H9 (cell line): Measurements from ENCODE around the gene HTRA3. TPM values are rescaled to one million over a fixed set of nuclear protein-coding genes. Genes with fewer than 3 reads are reported as not detected.

ENCODE experiments used
- DNase-seq: peaks from one replicate; pipeline ENCODE4 v3.0.0-alpha.2; 2017
- H2AFZ ChIP-seq: one replicate; pipeline ENCODE4 v1.6.1; 2013; ENCODE audit warnings: mild to moderate bottlenecking, low read length, control low read depth, moderate library complexity
- H2AK5ac ChIP-seq: 2 replicates; pipeline ENCODE4 v1.6.1; 2013; ENCODE audit warnings: low read length, control low read depth, mixed read lengths; ENCODE audit not compliant: insufficient read length
- H2BK120ac ChIP-seq: one replicate; pipeline ENCODE4 v1.6.1; 2013; ENCODE audit warnings: low read depth, mild to moderate bottlenecking, low read length, control low read depth, inconsistent platforms; ENCODE audit not compliant: poor library complexity, severe bottlenecking
- H2BK12ac ChIP-seq: 2 replicates; pipeline ENCODE4 v1.6.1; 2013; ENCODE audit warnings: low read length, control low read depth, mixed read lengths, low read depth; ENCODE audit not compliant: insufficient read length
- H2BK15ac ChIP-seq: 2 replicates; pipeline ENCODE4 v1.6.1; 2013; ENCODE audit warnings: low read depth, low read length, control low read depth
- H2BK20ac ChIP-seq: one replicate; pipeline ENCODE4 v1.6.1; 2013; ENCODE audit warnings: low read depth, mild to moderate bottlenecking, low read length, control low read depth, inconsistent platforms; ENCODE audit not compliant: poor library complexity, severe bottlenecking
- H2BK5ac ChIP-seq: 2 replicates; pipeline ENCODE4 v1.6.1; 2013; ENCODE audit warnings: low read length, control low read depth, mixed read lengths; ENCODE audit not compliant: insufficient read length
- H3K14ac ChIP-seq: 2 replicates; pipeline ENCODE4 v1.6.1; 2013; ENCODE audit warnings: low read length, control low read depth; ENCODE audit not compliant: insufficient read depth
- H3K18ac ChIP-seq: 2 replicates; pipeline ENCODE4 v1.6.1; 2013; ENCODE audit warnings: low read depth, mild to moderate bottlenecking, mixed read lengths, low read length, control low read depth; ENCODE audit not compliant: insufficient read length
- H3K23ac ChIP-seq: 2 replicates; pipeline ENCODE4 v1.6.1; 2013; ENCODE audit warnings: low read length, control low read depth, mixed read lengths, low read depth; ENCODE audit not compliant: insufficient read length
- H3K23me2 ChIP-seq: 2 replicates; pipeline ENCODE4 v1.6.1; 2013; ENCODE audit warnings: low read depth, mild to moderate bottlenecking, mixed read lengths, low read length, control low read depth; ENCODE audit not compliant: insufficient read length, poor library complexity, severe bottlenecking
- H3K27ac ChIP-seq: 2 replicates; pipeline ENCODE4 v1.5.1; 2013; ENCODE audit warnings: low read length, control low read depth, mixed read lengths, low read depth; ENCODE audit not compliant: insufficient read length
- H3K27me3 ChIP-seq: 2 replicates; pipeline ENCODE4 v1.6.1; 2013; ENCODE audit warnings: low read length, control low read depth, inconsistent platforms; ENCODE audit not compliant: insufficient read depth
- H3K4ac ChIP-seq: 2 replicates; pipeline ENCODE4 v1.6.1; 2013; ENCODE audit warnings: low read depth, mild to moderate bottlenecking, control low read depth, inconsistent platforms, low read length, moderate library complexity
- H3K4me1 ChIP-seq: 2 replicates; pipeline ENCODE4 v1.6.1; 2013; ENCODE audit warnings: low read length, control low read depth, inconsistent platforms; ENCODE audit not compliant: insufficient read depth
- H3K4me2 ChIP-seq: 2 replicates; pipeline ENCODE4 v1.6.1; 2013; ENCODE audit warnings: low read length, control low read depth, mixed read lengths; ENCODE audit not compliant: insufficient read length, insufficient read depth
- H3K56ac ChIP-seq: 2 replicates; pipeline ENCODE4 v1.6.1; 2013; ENCODE audit warnings: low read depth, mild to moderate bottlenecking, mixed read lengths, low read length, control low read depth; ENCODE audit not compliant: insufficient read length
- H3K79me1 ChIP-seq: 2 replicates; pipeline ENCODE4 v1.6.1; 2013; ENCODE audit warnings: low read depth, mild to moderate bottlenecking, moderate library complexity, low read length, control low read depth, inconsistent platforms; ENCODE audit not compliant: insufficient read depth, poor library complexity, severe bottlenecking
- H3K79me2 ChIP-seq: 2 replicates; pipeline ENCODE4 v1.6.1; 2013; ENCODE audit warnings: low read length, control low read depth, inconsistent platforms; ENCODE audit not compliant: insufficient read depth
- H3K9ac ChIP-seq: 2 replicates; pipeline ENCODE4 v1.6.1; 2013; ENCODE audit warnings: low read length, control low read depth, mixed read lengths; ENCODE audit not compliant: insufficient read length; ENCODE audit errors: extremely low read depth
- H3K9me3 ChIP-seq: one replicate; pipeline ENCODE4 v1.6.1; 2013; ENCODE audit warnings: low read depth, low read length, inconsistent platforms; ENCODE audit not compliant: control insufficient read depth
- H3T11ph ChIP-seq: one replicate; pipeline ENCODE4 v1.6.1; 2013; ENCODE audit warnings: mild to moderate bottlenecking, low read length, control low read depth, inconsistent platforms
- H4K20me1 ChIP-seq: one replicate; pipeline ENCODE4 v1.6.1; 2013; ENCODE audit not compliant: control insufficient read depth, insufficient read length, insufficient read depth
- H4K5ac ChIP-seq: 2 replicates; pipeline ENCODE4 v1.6.1; 2013; ENCODE audit warnings: low read depth, mild to moderate bottlenecking, mixed read lengths, low read length, control low read depth; ENCODE audit not compliant: insufficient read length
- H4K8ac ChIP-seq: replicated peaks from 2 replicates; pipeline ENCODE4 v1.6.1; 2013; ENCODE audit warnings: low read length, control low read depth, mixed read lengths, low read depth; ENCODE audit not compliant: insufficient read length
- H4K91ac ChIP-seq: 2 replicates; pipeline ENCODE4 v1.6.1; 2013; ENCODE audit warnings: low read depth, mild to moderate bottlenecking, moderate library complexity, mixed read lengths, low read length, control low read depth; ENCODE audit not compliant: insufficient read length
- H3K27ac Mint-ChIP-seq, 3 experiments: 2 replicates in 2 of 3; 3 replicates in 1 of 3; pipeline ENCODE4 v1.8.0; 2020 to 2021; ENCODE audit warnings: mixed read lengths in 3 of 3, mild to moderate bottlenecking in 1 of 3, moderate library complexity in 1 of 3
- H3K27me3 Mint-ChIP-seq: 2 replicates; pipeline ENCODE4 v1.8.0; 2021; ENCODE audit warnings: low read depth, mild to moderate bottlenecking, moderate library complexity, mixed read lengths
- H3K36me3 Mint-ChIP-seq, 3 experiments: 2 replicates in 2 of 3; 3 replicates in 1 of 3; pipeline ENCODE4 v1.8.0; 2020 to 2021; ENCODE audit warnings: low read depth in 3 of 3, mixed read lengths in 3 of 3; ENCODE audit not compliant: insufficient read depth in 1 of 3
- H3K4me1 Mint-ChIP-seq, 2 experiments: 2 replicates each; pipeline ENCODE4 v1.8.0; 2020; ENCODE audit warnings: mixed read lengths in 2 of 2
- H3K4me3 Mint-ChIP-seq, 2 experiments: 2 replicates in 1 of 2; 3 replicates in 1 of 2; pipeline ENCODE4 v1.8.0; 2020 to 2021; ENCODE audit warnings: mild to moderate bottlenecking in 2 of 2, mixed read lengths in 2 of 2, moderate library complexity in 1 of 2
- H3K9me3 Mint-ChIP-seq, 2 experiments: 2 replicates in 1 of 2; 3 replicates in 1 of 2; pipeline ENCODE4 v1.8.0; 2020; ENCODE audit warnings: mild to moderate bottlenecking in 2 of 2, mixed read lengths in 2 of 2, moderate library complexity in 1 of 2
- CTCF ChIP-seq: fragments of 200-600 bp; sonication (generic); conservative IDR thresholded peaks from 3 replicates; pipeline ENCODE4 v1.8.0; 2021; ENCODE audit warnings: antibody characterized with exemption, mild to moderate bottlenecking
- WGBS: extraction: QIAGEN DNeasy Blood & Tissue Kit; methylation state at CpG from one replicate; pipeline ENCODE4 v1.1.7; 2013; ENCODE audit warnings: missing lambda C conversion rate, low lambda C conversion rate, mixed read lengths; ENCODE audit not compliant: insufficient read length; ENCODE audit errors: extremely low coverage; 5-methylcytosine and 5-hydroxymethylcytosine counted together
- total RNA-seq: library from RNA; stranded (reverse); gene quantifications from 2 replicates; pipeline ENCODE4 v1.2.1, GENCODE V29; 2021

Gene HTRA3
- total RNA-seq, 1 experiment from 2014 or later = 3.0 TPM

DNA sequence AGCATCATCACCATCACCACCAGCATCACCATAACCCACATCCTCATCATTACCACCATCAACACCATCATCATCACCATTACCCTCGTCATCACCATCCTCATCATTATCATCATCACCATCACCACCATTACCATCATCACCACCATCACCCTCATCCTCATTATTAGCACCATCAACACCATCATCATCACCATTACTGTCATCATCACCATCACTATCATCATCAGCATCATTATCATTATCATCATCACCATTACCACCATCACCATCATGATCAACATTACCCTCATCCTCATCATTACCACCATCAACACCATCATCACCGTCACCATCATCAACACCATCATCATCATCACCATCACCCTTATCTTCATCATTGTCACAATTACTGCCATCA is 51.7 kb downstream of the HTRA3 start:
- H2BK12ac ChIP-seq = no peak overlapping the region
- TF ChIP-seq CTCF = no peak
- H2AFZ ChIP-seq = no peak overlapping the region
- no peak overlapping the region for H3K4me2 ChIP-seq
- no peak overlapping the region for H3T11ph ChIP-seq
- no peaks in the 10 kb centered on the region for H4K20me1 ChIP-seq
- no peak overlapping the region for H3K4ac ChIP-seq
- peaks cover 6 to 12% of the 10 kb centered on the region in 2 experiments for H3K4me1 Mint-ChIP-seq
- H3K14ac ChIP-seq = no peak overlapping the region
- no peak overlapping the region for H4K91ac ChIP-seq
- H3K27ac ChIP-seq = no peak overlapping the region
- no peaks in the 10 kb centered on the region for H3K27me3 ChIP-seq
- no peak for DNase-seq
- H3K79me2 ChIP-seq = no peaks in the 10 kb centered on the region
- no peak overlapping the region for H3K18ac ChIP-seq
- no peak overlapping the region for H3K23ac ChIP-seq
- no peak overlapping the region for H2AK5ac ChIP-seq
- no peak overlapping the region for H4K8ac ChIP-seq
- no peak overlapping the region for H2BK5ac ChIP-seq
- no peaks in the 10 kb centered on the region for H3K9me3 ChIP-seq
- H2BK120ac ChIP-seq = no peak overlapping the region
- H3K9ac ChIP-seq = no peak overlapping the region
- H3K23me2 ChIP-seq = no peaks in the 10 kb centered on the region
- H3K4me1 ChIP-seq = no peaks in the 10 kb centered on the region
- no peaks in the 10 kb centered on the region for H3K36me3 Mint-ChIP-seq
- H3K56ac ChIP-seq = no peak overlapping the region
- WGBS = 100% methylated on average over 2 of the region's 2 CpGs
- no peak overlapping the region for H2BK20ac ChIP-seq
- H2BK15ac ChIP-seq = no peak overlapping the region
- no peak overlapping the region for H4K5ac ChIP-seq
- no peak overlapping the region for H3K4me3 Mint-ChIP-seq
- peaks cover 0 to 8% of the 10 kb centered on the region in 2 experiments; a peak in 1 of 5 replicates for H3K9me3 Mint-ChIP-seq
- H3K27me3 Mint-ChIP-seq = peaks cover 9% of the 10 kb centered on the region
- no peaks in the 10 kb centered on the region for H3K79me1 ChIP-seq
- no peak overlapping the region for H3K27ac Mint-ChIP-seq
